Measurements from ENCODE around the gene OBP2A.

DNA sequence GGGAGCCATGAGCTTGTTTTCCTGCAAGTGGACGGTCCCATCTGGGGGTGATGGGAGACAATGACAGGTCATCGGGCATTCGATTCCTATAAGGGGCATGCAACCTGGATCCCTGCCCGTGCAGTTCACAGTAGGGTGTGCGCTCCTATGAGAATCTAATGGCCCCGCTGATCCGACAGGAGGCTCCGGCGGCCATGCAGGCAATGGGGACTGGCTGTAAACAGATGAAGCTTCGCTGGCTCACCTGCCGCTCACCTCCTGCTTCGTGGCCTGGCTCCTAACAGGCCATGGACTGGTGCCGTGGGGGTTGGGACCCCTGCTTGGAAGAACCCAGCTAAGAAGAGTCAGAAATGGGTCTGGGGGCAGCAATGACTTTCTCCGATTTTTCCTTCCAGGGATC, 36.6 kb downstream of the OBP2A start:
- no peak for TF ChIP-seq YY1 (IDR thresholded peaks at IDR 0.05; ENCODE audit: insufficient read depth, insufficient read length)
- no peak for TF ChIP-seq SUZ12 (IDR thresholded peaks at IDR 0.05; ENCODE audit: extremely low read depth, insufficient read depth, insufficient read length)
